Activated effector memory CD4-positive, alpha-beta T cell treated with Interleukin-2 at 50 U/mL for 16 hours (primary cell): ENCODE measurements around the gene KCNH1.

Source experiments
- DNase-seq: peaks from one replicate; pipeline ENCODE4 v3.0.0-alpha.2; 2020

The KCNH1 gene

DNA sequence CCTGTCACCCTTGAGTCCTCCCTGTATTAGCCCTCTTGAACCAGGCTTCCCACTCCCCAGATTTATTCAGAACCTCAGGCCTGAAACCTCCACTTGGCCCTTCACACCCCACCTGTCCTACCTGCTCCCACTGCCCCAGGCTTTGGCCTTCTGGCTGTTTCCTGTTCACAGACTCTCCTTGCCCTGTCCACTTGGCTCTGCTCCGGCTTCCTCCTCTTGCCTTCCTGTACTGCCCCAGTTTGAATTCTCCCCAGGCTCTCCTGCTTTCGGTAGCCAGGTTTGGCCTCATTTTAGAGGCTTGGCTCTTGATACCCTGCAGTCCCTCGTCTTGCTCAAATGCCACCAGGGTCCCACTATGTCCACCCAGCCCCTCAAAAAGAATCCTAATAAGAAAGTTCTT lies 385.2 kb downstream of the KCNH1 start:
- DNase-seq = no peak

DNA sequence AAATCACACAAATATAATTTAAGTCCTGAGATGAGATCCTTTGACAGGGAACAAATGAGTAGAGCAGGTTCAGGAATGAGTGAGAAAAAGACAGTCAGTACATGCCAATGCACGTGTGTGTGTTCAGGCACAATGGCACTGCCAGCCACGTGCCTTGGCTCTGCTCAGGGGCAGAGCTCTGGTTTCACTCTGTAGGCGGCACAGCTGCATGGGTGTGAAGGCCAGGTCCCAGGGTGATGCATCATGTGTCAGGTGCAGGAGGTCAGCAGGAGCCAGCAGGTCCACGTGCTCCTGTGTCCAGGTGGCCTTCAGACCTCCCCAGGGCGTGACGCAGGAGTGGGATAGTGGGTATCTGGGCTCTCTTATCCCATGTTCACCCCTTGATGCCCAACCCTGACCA lies 386.1 kb downstream of the KCNH1 start:
- no peak for DNase-seq

DNA sequence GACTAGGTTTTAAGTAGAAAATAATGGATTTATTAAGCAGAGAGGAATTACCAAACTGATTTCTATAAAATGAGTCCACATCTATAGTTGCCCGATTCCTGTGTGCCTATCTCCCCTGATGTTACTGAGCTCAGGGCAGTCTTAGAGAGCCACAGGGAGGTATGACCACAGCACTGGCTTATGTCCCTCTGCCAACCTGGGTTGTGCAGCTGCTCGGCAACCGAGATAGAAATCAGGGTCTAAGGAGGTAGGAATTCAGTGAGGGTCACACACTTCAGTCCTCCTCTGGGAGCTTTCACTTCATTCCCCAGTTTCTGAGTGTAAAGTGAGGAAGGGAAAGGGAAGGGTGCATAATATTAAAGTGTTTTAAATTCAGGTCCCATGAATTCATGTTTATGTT lies 386.8 kb downstream of the KCNH1 start:
- DNase-seq = no peak

DNA sequence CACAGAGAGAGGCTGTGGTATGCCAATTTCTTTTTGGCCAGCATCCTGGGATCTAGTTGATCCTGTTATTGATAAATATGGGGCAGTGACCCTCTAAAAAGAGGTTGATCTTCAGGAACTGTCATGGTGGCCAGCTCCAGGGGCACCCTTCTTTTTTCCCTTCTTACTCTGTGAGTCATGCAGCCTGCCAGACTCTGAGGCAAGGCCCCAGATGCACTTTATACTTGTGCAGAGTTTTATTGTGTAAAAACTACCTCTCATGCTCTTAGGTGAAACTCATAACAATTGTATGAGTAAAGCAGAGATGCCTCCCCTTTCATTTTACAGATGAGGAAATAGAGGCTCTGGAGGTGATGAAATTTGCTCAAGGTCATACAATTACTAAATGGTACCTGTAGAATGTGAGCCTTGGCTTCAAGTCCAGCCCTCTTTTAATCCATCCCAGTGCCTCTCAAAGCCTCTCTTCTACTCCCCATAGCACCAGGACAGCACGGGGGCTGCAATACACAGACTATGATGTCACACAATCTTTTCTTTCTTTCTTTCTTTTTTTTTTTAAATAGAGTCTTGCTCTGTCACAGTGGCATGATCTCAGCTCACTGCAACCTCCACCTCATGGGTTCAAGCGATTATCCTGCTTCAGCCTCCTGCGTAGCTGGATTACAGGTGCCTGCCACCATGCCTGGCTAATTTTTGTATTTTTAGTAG lies 387.8 kb downstream of the KCNH1 start:
- DNase-seq = no peak

DNA sequence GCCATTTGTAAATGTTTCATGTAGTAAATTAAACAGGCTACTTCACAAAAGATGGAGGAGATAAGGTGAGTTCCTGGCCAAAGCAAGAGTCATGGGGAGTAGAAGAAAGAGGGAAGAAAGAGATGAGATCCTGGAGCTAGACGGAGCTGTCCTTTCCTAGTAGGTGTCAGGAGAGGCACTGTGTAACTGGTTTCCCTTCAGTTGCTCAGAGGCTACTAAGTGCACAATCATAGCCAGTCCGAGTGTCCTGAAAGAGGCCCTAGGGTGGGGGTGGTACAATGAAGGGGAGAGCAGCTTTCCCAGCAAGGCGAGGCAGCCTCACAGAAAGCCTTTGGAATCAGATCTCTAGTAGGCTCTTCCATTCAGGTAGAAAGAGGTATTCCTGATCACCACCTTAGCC lies 390.9 kb downstream of the KCNH1 start:
- DNase-seq = no peak

DNA sequence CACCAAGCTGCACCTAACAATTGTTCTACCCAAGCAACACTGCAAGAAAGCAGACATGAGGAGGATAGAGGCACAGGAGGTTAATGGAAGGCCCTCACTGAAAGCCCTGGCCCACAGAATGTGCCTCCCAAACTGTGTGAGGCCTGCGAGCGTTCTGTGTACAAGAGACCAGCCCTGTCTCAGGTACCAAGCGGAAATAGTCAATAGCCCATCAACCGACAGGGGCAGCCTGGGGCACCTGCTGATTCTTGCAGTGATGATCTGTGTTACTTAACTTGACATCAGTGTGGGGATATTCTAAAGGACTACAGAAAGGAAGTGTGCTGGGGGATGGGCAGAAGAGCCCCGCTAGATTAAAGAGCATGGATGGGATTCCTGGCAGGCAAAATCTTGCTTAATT lies 392.4 kb downstream of the KCNH1 start:
- DNase-seq = no peak

DNA sequence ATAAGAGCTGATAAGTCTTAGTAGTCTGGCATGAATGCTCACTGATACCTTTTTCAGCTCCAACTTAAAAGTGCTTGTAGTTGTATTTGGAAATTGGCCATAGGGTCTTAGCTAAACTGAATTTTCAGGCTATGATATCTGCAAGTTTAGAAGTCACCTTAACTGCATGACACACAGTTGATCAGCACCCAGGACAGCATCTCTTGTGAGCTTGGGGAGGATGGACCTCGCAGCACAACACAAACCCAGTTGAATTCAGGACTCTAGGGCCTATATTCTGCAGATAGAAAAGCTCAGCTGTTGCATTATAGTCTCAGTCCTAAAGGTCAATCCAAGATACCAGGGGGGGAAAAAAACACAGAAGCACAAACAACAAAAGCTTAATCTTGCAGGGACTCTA lies 394.3 kb downstream of the KCNH1 start:
- DNase-seq = no peak

DNA sequence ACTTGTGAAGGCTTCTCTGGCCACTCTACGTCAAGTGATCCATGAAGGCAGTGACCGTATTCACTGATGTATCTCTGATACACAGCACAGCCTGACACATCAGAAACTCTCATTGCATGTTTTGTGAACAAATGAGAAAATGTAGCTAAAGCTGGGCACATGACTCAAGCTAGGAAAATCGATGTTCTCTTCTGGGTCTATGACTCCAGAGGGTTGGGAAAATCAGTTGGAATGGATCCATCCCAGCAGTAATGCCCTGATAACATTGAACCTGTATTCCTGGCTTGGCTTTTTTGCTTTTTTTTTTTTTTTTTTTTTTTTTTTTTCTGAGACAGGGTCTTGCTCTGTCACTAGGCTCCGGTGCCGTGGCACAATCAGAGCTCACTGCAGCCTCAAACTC lies 395.7 kb downstream of the KCNH1 start:
- no peak for DNase-seq

DNA sequence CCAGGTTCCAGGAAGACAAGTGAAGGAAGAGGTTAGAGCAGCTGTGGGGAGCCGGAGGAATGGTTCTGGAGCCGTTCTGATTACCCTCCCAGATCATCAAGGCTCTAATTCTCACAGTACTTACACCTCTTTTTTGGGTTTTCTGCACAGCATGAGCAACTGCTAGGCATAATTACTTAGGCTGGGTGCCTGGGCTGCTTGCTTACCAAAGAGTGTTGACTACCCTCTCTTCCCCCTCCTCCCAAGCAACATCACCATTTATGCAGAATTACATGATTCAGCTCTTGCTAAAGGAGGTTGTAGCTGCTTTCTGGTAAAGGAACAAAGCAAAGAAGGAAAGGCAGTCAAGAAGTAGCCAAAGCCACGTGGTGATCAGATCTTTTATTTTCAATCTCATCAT lies 397.2 kb downstream of the KCNH1 start:
- no peak for DNase-seq

DNA sequence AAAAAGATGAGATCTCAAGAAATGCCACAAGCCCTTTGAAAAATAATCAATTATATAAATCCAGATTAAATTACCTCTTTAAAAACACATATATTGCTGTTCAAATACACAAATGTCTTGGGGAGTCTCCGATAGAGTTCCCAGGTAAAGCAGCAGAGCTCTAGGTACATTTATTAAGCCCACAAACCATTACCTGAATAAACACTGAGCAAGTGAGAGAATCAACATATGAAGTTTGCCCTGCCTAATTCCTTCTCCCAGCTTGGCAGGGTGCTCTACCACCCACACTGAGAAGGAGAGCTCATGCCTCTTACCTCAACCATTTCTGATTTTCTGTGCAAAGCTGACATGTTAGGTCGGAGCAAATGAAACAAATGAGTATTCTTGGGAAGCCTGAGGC lies 402.4 kb downstream of the KCNH1 start:
- DNase-seq = no peak

DNA sequence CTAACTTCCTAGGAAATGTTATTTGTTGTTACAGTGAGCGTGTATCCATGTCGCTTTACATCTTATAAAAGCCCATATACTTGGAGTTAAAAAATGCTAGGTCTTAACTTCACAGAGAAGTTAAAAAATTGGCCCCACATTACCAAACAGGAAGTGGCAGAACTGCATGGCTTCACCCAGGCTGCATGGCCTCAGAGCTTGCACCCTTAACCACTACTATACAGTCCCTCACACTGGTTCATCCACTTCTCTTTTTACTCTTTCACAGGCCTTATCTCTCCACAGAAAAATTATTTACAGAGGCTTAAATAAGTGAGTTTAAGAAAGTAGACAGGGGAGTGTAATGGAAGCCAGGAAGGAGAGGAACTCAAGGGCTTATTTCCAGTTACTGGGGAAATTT lies 402.8 kb downstream of the KCNH1 start:
- DNase-seq = no peak

DNA sequence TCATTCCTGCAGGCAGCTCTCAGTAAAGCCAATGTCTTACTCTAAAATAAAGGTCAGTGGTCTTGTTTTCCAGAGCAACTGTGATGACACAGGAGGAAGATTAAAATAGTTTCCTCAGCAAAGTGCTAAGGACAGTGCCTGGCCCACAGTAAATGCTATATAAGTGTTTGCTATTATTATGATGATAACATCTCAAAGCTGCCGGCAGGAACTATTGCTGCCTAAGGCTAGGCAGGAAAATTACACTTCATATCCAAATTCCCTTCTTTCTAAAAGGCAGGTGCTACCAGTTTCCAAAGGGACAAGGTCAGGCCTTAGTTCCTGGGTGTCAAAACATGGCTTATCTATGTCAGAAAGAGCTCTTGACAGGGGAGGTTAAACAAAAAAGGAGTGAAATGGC lies 403.9 kb downstream of the KCNH1 start:
- no peak for DNase-seq

DNA sequence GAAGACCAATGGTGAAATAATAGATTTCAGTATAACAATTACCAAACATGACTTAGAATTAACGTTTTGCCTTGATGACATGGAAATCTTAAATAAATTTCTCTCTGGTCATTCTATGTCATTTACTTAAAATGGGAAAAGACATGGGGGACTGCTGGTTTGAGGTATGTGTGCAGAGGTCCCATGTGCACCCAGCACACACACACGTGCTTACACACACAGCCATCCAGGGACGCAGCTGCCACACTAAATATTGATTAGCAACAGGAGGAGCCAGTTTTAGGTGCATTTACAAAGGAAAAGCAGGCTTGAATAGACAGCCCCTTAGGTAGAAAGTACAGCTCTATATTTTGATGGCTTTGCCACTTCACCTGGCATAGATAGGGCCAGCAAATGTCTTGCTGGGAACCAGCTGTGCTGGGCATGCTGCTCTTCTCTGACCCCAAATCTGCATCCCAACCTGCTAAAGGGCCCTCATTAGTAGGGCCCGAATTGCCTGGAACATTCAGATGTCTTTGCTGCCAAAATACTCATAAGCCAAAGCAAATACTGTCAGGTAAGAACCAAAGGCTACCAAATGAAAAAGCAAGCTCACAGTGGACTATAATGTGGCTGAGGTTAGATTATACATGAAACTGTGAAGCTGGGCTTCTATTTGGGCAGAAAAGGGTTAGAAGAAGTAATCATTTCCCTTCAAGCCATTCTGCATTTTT lies 405.4 kb downstream of the KCNH1 start:
- no peak for DNase-seq

DNA sequence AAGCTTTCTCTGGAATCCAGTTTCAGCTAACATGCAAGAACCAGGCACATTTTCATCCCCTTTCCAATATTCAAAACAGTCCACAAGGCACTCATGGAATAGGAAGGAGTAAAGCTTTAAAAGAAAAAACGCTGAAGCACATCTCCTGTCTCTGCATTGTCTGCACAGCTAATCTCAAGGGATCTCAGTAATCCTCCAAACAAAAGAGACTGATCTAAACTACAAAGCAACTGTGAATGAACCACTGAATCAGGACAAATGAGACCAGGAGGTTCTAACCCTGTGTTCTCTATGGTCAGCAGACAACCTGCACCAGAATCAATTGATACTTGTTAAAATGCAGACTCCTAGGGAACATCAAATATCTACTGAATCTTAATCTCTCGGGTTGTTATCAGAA lies 406.2 kb downstream of the KCNH1 start:
- DNase-seq = no peak

DNA sequence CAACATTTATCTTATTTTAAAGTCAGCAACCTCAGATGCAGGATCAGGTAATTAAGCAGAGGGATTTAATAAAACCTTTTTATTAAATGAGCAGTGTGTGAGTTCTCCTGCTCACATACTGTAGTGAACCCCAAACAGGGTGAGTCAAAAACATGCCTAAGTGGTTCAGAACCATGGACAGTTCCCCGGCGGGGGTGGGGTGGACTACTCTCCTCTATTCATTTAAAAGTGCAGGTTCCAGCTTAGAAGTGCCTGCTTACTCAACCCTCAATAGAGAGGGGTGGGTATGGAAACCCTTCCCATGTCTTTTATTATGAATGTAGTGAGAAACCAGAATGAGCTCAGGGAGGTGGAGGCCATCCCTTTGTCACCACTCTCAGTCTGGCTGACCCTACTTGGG lies 407.3 kb downstream of the KCNH1 start:
- no peak for DNase-seq

DNA sequence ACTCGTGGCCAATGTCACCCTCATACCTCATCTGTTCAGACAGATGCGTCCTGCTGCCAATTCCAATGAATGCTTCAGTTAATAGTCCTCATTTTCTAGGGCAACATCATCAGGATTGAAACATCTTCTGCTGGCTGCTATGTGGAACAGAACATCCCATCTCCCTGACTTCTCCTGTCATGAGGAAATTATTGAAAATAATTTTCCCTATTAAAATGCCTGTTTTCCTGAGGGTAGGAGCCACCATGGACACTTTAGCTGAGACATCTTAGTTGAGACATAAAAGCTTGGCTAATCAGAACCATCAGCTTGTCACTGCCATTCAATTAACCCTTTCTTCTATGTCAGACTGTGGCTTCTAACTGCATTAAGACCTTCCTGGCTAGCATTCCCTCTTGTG lies 409.2 kb downstream of the KCNH1 start:
- DNase-seq = no peak

DNA sequence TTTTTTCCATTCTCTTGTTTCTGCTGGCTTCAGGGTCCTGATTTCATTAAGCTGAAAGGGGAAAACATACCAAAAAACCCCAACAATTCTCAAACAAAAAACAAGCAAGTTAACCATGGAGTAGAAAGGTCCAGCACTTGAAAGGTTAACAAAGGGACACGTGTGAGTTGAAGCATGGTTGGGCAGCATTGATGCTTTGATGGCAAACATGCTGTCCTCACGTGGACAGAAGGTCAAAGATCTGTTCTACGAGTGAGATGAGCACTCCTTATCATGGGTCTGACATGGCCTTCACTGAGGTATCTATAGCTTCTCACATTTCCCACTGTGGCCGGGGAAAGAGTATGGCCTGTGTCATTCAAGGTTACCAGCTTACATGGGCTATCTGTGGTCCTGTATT lies 410.3 kb downstream of the KCNH1 start:
- DNase-seq = no peak

DNA sequence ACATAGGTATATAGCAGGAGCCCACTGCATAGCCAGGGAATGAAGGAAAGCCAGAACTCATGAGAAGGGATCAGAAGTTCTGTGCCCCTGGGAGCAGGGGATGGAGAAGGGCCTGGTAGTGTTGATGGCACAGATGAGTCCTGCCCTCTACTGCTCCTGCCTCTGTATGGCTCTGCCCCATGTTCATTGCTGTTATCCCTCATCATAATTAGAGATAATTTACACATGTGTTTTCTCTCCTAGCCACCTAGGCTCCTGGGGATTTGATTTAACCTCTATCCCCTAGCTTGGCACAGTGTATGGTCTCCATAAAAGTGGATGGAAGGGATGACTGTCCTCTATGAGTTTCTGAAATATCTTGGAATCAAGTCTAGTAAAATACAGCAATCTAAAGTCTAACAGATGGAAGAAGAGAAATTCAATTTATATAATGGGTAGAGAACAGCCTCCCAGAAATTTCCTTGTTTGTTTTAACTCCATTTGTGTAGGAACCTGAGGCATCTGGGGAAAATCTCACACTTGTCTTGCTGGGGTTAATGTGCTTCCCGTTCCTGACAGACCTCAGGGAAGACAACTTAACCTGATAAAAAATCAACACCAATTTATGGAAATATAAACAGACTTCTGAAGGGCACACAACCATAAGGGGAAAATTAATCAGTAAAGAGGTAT lies 411.4 kb downstream of the KCNH1 start:
- no peak for DNase-seq

DNA sequence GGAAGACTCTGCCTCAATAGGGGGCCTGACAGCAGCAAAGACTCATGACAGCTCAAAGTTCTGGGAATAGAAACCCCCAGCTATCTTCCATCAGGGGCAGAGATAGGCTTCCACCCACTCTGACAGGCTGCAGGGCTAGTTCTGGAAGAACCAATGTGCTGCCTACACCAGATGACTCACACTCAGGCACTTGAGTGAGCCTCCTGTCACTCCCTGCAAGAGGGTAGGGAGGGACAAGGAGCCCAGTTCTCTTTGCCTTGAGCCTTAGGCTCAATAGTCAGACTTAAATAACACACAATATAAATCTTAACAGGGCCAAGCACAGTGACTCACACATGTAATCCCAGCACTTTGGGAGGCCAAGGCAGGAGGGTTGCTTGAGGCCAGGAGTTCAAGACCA lies 418.9 kb downstream of the KCNH1 start:
- DNase-seq = no peak

DNA sequence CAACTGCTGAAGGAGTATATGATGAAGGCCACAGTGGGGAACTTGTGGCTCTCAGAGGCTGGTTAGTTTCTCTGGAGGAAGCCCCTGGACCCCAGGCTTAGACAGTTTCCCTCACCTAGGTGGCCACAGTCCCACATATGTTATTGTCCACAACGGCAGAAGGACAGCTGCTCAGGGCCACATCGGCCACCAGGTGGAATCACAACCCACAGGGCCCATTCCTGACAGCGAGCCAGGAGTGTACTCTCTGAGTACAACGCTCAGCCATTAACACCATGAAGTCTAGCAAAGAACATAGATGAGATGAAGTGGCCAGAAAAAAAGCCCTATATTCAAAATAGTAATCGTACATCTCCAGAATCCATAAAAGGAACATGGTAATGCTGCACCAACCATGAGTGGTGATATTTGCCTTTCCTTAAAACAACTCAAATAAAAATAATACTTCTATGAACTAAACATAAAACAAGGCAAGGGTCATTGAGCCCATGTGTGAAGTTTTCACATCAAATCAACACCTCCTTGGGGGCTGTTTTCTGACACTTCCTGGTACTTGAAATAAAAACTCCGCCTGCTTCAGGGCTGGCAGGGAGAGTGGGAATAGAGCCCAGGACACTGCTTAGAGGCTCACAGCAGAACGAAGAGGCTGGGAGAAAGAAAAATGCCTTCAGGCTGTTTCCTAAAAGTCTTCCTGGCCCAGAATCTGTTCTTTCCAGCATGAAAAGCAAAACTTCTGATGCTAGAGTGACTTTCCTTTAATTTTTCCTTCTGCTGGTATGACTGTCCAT lies 421.9 kb downstream of the KCNH1 start:
- DNase-seq = no peak

DNA sequence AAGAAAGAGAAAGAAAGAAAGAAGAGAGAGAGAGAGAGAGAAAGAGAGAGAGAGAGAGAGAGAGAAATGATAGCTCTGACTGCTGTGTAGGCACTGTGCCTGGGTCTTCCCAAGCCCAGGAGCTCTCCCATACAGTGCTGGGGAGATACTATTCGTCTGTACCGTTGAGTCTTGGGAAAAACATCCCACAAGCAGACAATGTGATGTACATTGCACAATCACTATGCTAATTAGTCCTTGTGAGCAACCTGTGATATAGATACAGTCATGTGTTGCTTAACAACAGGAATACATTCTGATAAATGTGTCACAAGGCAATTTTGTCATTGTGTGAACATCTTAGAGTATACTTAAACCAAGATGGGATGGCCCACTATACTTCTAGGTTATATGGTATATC lies 424.2 kb downstream of the KCNH1 start:
- DNase-seq = no peak

DNA sequence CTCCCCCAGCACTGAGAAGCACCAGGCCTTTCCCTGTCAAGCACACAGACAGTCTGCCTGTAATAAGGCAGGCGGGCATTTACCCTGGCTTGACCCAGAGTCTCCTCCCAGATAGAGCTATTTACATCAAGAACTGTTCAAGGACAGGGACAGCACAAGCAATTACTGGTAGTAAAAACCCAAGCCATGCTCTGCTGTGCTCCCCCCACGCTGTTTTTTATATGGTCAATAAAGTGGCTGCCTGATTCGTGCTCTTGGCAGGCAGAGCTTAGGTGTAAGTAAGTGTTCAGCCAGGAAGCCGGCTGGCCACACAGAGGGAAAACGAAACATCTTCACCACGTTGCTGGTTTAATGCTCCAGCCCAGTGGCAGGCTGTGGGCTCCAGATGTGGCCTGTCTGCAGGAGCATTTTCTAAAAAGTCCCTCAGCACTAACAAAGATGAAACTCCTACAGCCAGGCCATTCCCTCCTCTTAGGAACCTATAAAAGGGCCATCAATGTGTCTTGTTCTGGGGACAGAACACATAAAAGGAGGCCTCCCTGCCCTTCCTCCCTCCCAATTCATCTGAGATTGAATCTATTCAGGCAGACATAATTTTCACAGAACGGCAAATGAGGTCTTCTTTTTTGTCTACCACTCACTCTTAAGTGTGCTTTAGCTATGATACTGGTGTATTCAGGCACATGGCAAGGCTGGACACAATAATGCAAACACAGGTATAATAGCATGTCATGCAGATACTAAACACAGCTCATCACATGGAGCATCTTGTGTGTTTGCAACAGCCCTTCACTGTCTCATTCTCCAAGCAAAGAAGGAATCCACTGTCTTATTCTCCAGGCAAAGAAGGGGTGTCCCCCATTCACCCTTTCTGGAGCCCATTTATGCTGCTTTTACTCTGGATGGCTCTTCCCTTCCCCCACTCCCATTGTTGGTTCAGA lies 426.4 kb downstream of the KCNH1 start:
- no peak for DNase-seq
